Hepatocyte (in vitro differentiated cells): Measurements from ENCODE around the gene ALDOC. TPM values are rescaled to one million over a fixed set of nuclear protein-coding genes. Genes with fewer than 3 reads are reported as not detected.

ENCODE experiments used
- DNase-seq: peaks from one replicate; pipeline ENCODE4 v3.0.0-alpha.2; 2016; ENCODE audit warnings: low spot score
- H2AFZ ChIP-seq: fragments of 200-600 bp; sonication (generic); 2 replicates; pipeline ENCODE4 v1.6.0; 2016; ENCODE audit warnings: antibody characterized with exemption, mild to moderate bottlenecking
- H3K27ac ChIP-seq: fragments of 200-600 bp; sonication (generic); 2 replicates; pipeline ENCODE4 v1.5.1; 2016; ENCODE audit warnings: mild to moderate bottlenecking
- H3K27me3 ChIP-seq: fragments of 200-600 bp; sonication (generic); 2 replicates; pipeline ENCODE4 v1.6.1; 2016
- H3K36me3 ChIP-seq: fragments of 200-600 bp; sonication (generic); replicated peaks from 2 replicates; pipeline ENCODE4 v1.5.1; 2016; ENCODE audit warnings: low read depth; ENCODE audit not compliant: insufficient read depth
- H3K4me1 ChIP-seq: fragments of 200-600 bp; sonication (generic); 2 replicates; pipeline ENCODE4 v1.5.1; 2016; ENCODE audit warnings: mild to moderate bottlenecking, moderate library complexity; ENCODE audit not compliant: insufficient read depth
- H3K4me2 ChIP-seq: fragments of 200-600 bp; sonication (generic); 2 replicates; pipeline ENCODE4 v1.6.0; 2016
- H3K4me3 ChIP-seq: fragments of 200-600 bp; sonication (generic); 2 replicates; pipeline ENCODE4 v1.5.1; 2016; ENCODE audit warnings: mild to moderate bottlenecking
- H3K79me2 ChIP-seq: fragments of 200-600 bp; sonication (generic); 2 replicates; pipeline ENCODE4 v1.6.0; 2017; ENCODE audit warnings: mild to moderate bottlenecking
- H3K9me2 ChIP-seq: fragments of 200-600 bp; sonication (generic); replicated peaks from 2 replicates; pipeline ENCODE4 v1.6.0; 2017; ENCODE audit warnings: mild to moderate bottlenecking; ENCODE audit not compliant: insufficient read depth
- H3K9me3 ChIP-seq: fragments of 200-600 bp; sonication (generic); 2 replicates; pipeline ENCODE4 v1.5.1; 2016; ENCODE audit warnings: low read depth, mild to moderate bottlenecking
- H4K20me1 ChIP-seq: fragments of 200-600 bp; sonication (generic); 2 replicates; pipeline ENCODE4 v1.6.0; 2016; ENCODE audit warnings: mild to moderate bottlenecking; ENCODE audit not compliant: insufficient read depth, poor library complexity, severe bottlenecking
- CTCF ChIP-seq: fragments of 200-600 bp; sonication (generic); IDR thresholded peaks from 2 replicates; pipeline ENCODE4 v1.5.1; 2016; ENCODE audit warnings: antibody characterized with exemption, mild to moderate bottlenecking; ENCODE audit not compliant: poor library complexity
- EZH2 ChIP-seq: fragments of 200-600 bp; sonication (generic); IDR thresholded peaks from 2 replicates; pipeline ENCODE4 v1.6.1; 2016; ENCODE audit warnings: antibody characterized with exemption, mild to moderate bottlenecking, borderline replicate concordance
- EZH2phosphoT487 ChIP-seq: fragments of 200-600 bp; sonication (generic); IDR thresholded peaks from one replicate; pipeline ENCODE4 v1.6.1; 2018; ENCODE audit warnings: antibody characterized with exemption, mild to moderate bottlenecking, low read depth, moderate library complexity; ENCODE audit not compliant: unreplicated experiment, severe bottlenecking
- WGBS: methylation state at CpG from one replicate; pipeline ENCODE4 v1.1.6; 2016; ENCODE audit warnings: low lambda C conversion rate; ENCODE audit errors: missing lambda C conversion rate; 5-methylcytosine and 5-hydroxymethylcytosine counted together
- polyA plus RNA-seq: library from polyadenylated mRNA; unstranded; fragments of >200 nt; fragmentation: Nextera tagmentation; extraction: Ambion mirVana; gene quantifications from 2 replicates; pipeline ENCODE4 v1.2.1, GENCODE V29; 2016
- total RNA-seq: library from RNA; depleted of rRNA; stranded (reverse); fragments of >200 nt; gene quantifications from 2 replicates; pipeline ENCODE4 v1.2.3, GENCODE V29; 2014

Gene ALDOC
- total and polyA plus RNA-seq, 2 experiments from 2014 or later = 14.9 to 31.8 TPM

DNA sequence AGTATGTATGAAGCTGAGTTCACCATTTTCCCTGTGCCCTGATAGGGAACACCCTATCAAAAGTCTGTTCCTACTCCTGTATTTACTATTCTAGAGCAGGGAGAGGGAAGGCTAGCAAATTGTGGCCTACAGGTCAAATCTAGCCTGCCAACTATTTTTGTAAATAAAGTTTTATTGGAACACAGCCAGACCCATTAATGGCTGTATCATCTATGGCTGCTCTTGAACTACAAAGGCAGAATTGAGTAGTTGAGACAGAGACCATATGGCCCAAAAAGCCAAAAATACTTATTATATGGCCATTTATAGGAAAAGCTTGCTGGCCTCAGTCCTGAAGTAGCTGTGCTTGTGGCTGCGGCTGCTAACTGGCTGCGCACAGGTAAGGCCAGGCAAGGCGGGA lies 4.3 kb upstream of the ALDOC start:
- Histone ChIP-seq H3K9me2 (no peaks in the 10 kb centered on the region), H3K4me3 (no peak overlapping the region), H3K79me2 (no peaks in the 10 kb centered on the region), H3K4me2 (no peak overlapping the region), H3K9me3 (no peaks in the 10 kb centered on the region), H3K27me3 (no peaks in the 10 kb centered on the region), H3K27ac (no peak overlapping the region), H3K36me3 (no peaks in the 10 kb centered on the region), H4K20me1 (no peaks in the 10 kb centered on the region), H2AFZ (no peak overlapping the region), H3K4me1 (no peaks in the 10 kb centered on the region)
- TF ChIP-seq CTCF = no peak
- TF ChIP-seq EZH2phosphoT487 = no peak
- no peak for TF ChIP-seq EZH2
- WGBS = 100% methylated on average over 3 of the region's 3 CpGs
- no peak for DNase-seq

DNA sequence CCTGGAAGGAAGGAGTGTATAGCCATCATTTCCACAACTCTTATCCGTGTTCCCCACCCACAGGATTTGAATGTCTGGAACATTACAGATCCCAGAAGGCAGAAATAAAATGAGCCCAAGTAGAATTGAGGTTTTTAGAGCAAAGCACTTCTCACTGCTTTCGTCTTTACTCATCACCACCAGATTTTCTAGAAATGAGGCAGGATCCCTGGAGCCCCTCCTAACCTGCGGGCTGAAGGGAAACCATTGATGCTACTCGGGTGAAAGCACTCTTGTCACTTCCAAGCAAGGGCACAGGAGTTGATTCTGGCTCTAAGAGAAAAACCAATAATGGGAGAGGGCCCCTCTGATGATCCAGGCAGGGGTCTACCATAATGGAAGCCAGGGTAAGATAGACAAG lies 2.8 kb upstream of the ALDOC start:
- WGBS = 95% methylated on average over 4 of the region's 4 CpGs
- Histone ChIP-seq H3K36me3 (no peaks in the 10 kb centered on the region), H3K9me3 (no peaks in the 10 kb centered on the region), H3K79me2 (no peaks in the 10 kb centered on the region), H3K9me2 (no peaks in the 10 kb centered on the region), H3K4me1 (no peaks in the 10 kb centered on the region), H3K4me2 (no peak overlapping the region), H3K27ac (no peak overlapping the region), H3K4me3 (no peak overlapping the region), H3K27me3 (no peaks in the 10 kb centered on the region), H4K20me1 (no peaks in the 10 kb centered on the region), H2AFZ (no peak overlapping the region)
- no peak for DNase-seq
- no peak for TF ChIP-seq CTCF
- no peak for TF ChIP-seq EZH2phosphoT487
- no peak for TF ChIP-seq EZH2

GRCh38 chr17:28578246-28579195 lies 1.8 kb upstream of the ALDOC start:
- H3K79me2 ChIP-seq = no peaks in the 10 kb centered on the region
- H3K4me1 ChIP-seq = no peaks in the 10 kb centered on the region
- no peak overlapping the region for H2AFZ ChIP-seq
- no peaks in the 10 kb centered on the region for H3K9me2 ChIP-seq
- TF ChIP-seq CTCF (no peak), EZH2phosphoT487 (no peak), EZH2 (no peak)
- no peaks in the 10 kb centered on the region for H3K36me3 ChIP-seq
- no peaks in the 10 kb centered on the region for H4K20me1 ChIP-seq
- WGBS = 100% methylated on average over 8 of the region's 8 CpGs
- H3K9me3 ChIP-seq = no peaks in the 10 kb centered on the region
- H3K4me3 ChIP-seq = no peak overlapping the region
- H3K4me2 ChIP-seq = no peak overlapping the region
- no peak for DNase-seq
- H3K27ac ChIP-seq = no peak overlapping the region
- H3K27me3 ChIP-seq = no peaks in the 10 kb centered on the region
